Neural cell (in vitro differentiated cells): Measurements from ENCODE around the gene ATG4D. TPM values are rescaled to one million over a fixed set of nuclear protein-coding genes. Genes with fewer than 3 reads are reported as not detected.
"Not testable (repeated sequence)": the region's sequence is repeated elsewhere in the genome, so short reads cannot be mapped to it uniquely, and the experiment has no call there.

Experiments
- H2AFZ ChIP-seq: fragments of 200-600, 300-800 bp; sonication (generic), shearing (Covaris generic); 2 replicates; pipeline ENCODE4 v1.6.0; 2014; ENCODE audit warnings: low read depth, mild to moderate bottlenecking, antibody characterized with exemption, low read length, moderate library complexity
- H3F3A ChIP-seq: fragments of 200-600 bp; shearing (Covaris generic); 2 replicates; pipeline ENCODE4 v1.6.1; 2016; ENCODE audit warnings: mild to moderate bottlenecking, moderate library complexity, mixed read lengths, antibody characterized with exemption, low read length; ENCODE audit not compliant: insufficient read depth, poor library complexity, severe bottlenecking
- H3K27ac ChIP-seq: fragments of 200-600, 300-800 bp; sonication (generic), shearing (Covaris generic); 2 replicates; pipeline ENCODE4 v1.5.1; 2014; ENCODE audit warnings: mild to moderate bottlenecking, low read length, moderate library complexity
- H3K27me3 ChIP-seq: fragments of 300-800, 200-600 bp; sonication (generic), shearing (Covaris generic); 2 replicates; pipeline ENCODE4 v1.6.0; 2014; ENCODE audit warnings: mild to moderate bottlenecking, low read depth, low read length, moderate library complexity; ENCODE audit not compliant: insufficient read depth
- H3K36me3 ChIP-seq: fragments of 300-800, 200-600 bp; sonication (generic), shearing (Covaris generic); 2 replicates; pipeline ENCODE4 v1.5.1; 2014; ENCODE audit warnings: mild to moderate bottlenecking, antibody characterized with exemption, low read length, moderate library complexity; ENCODE audit not compliant: insufficient read depth
- H3K4me2 ChIP-seq: fragments of 300-800, 200-600 bp; sonication (generic), shearing (Covaris generic); 2 replicates; pipeline ENCODE4 v1.6.0; 2014; ENCODE audit warnings: mild to moderate bottlenecking, low read length
- H3K4me3 ChIP-seq: fragments of 300-800, 200-600 bp; sonication (generic), shearing (Covaris generic); 2 replicates; pipeline ENCODE4 v1.5.1; 2014; ENCODE audit warnings: mild to moderate bottlenecking, low read length, moderate library complexity
- H3K79me2 ChIP-seq: fragments of 200-600 bp; shearing (Covaris generic); replicated peaks from 2 replicates; pipeline ENCODE4 v1.6.0; 2014; ENCODE audit warnings: mild to moderate bottlenecking, low read length, moderate library complexity; ENCODE audit not compliant: insufficient read depth
- H3K9ac ChIP-seq: fragments of 300-800, 200-600 bp; sonication (generic), shearing (Covaris generic); 2 replicates; pipeline ENCODE4 v1.6.1; 2016; ENCODE audit warnings: mild to moderate bottlenecking, low read length, mixed read lengths
- H3K9me2 ChIP-seq: fragments of 200-600 bp; shearing (Covaris generic); 2 replicates; pipeline ENCODE4 v1.6.1; 2016; ENCODE audit warnings: mild to moderate bottlenecking, low read length, mixed read lengths; ENCODE audit not compliant: insufficient read depth
- H3K9me3 ChIP-seq: fragments of 200-600, 300-800 bp; sonication (generic), shearing (Covaris generic); 2 replicates; pipeline ENCODE4 v1.6.1; 2016; ENCODE audit warnings: mild to moderate bottlenecking, mixed run types, low read length, moderate library complexity, mixed read lengths
- H4K20me1 ChIP-seq: fragments of 200-600 bp; shearing (Covaris generic); 2 replicates; pipeline ENCODE4 v1.6.1; 2016; ENCODE audit warnings: mild to moderate bottlenecking, mixed run types; ENCODE audit not compliant: insufficient read depth
- CTCF ChIP-seq: fragments of 450-650 bp; IDR thresholded peaks from 2 replicates; pipeline ENCODE4 v1.5.1; 2014; ENCODE audit warnings: antibody characterized with exemption, mild to moderate bottlenecking, moderate library complexity; ENCODE audit not compliant: poor library complexity, severe bottlenecking
- EP300 ChIP-seq: fragments of 450-650 bp; conservative IDR thresholded peaks from 2 replicates; pipeline ENCODE4 v1.6.1; 2014; ENCODE audit warnings: antibody characterized with exemption, mild to moderate bottlenecking, moderate library complexity; ENCODE audit not compliant: poor library complexity, severe bottlenecking
- MXI1 ChIP-seq: fragments of 450-650 bp; conservative IDR thresholded peaks from 2 replicates; pipeline ENCODE4 v1.6.1; 2014; ENCODE audit warnings: antibody characterized with exemption, mild to moderate bottlenecking; ENCODE audit not compliant: poor library complexity, severe bottlenecking
- POLR2AphosphoS5 ChIP-seq: IDR thresholded peaks from 2 replicates; pipeline ENCODE4 v1.6.1; 2012
- RAD21 ChIP-seq: fragments of 450-650 bp; conservative IDR thresholded peaks from 2 replicates; pipeline ENCODE4 v1.6.1; 2014; ENCODE audit warnings: antibody characterized with exemption, mild to moderate bottlenecking, moderate library complexity
- REST ChIP-seq: IDR thresholded peaks from 2 replicates; pipeline ENCODE4 v1.6.1; 2012; ENCODE audit warnings: borderline replicate concordance
- SMC3 ChIP-seq: fragments of 450-650 bp; conservative IDR thresholded peaks from 2 replicates; pipeline ENCODE4 v1.6.1; 2014; ENCODE audit warnings: antibody characterized with exemption, mild to moderate bottlenecking, moderate library complexity; ENCODE audit not compliant: poor library complexity
- TAF1 ChIP-seq: IDR thresholded peaks from 2 replicates; pipeline ENCODE4 v1.6.1; 2012; ENCODE audit warnings: low read depth
- polyA plus RNA-seq: library from polyadenylated mRNA; depleted of rRNA; stranded (reverse); fragments of >200 nt; gene quantifications from 2 replicates; pipeline ENCODE4 v1.2.3, GENCODE V29; 2014

Gene ATG4D
- polyA plus RNA-seq, 1 donor from 2014 or later, result 50.2 TPM

GRCh38 chr19:10523135-10523636, 20.5 kb upstream of the ATG4D start:
- H3K4me2 ChIP-seq, result no peak overlapping the region
- H4K20me1 ChIP-seq, result no peaks in the 10 kb centered on the region
- no peak overlapping the region for H3K27ac ChIP-seq
- TF ChIP-seq REST (no peak), SMC3 (no peak), RAD21 (no peak), POLR2AphosphoS5 (no peak), MXI1 (no peak), TAF1 (no peak)
- H3K4me3 ChIP-seq, result no peak overlapping the region
- no peaks in the 10 kb centered on the region for H3K36me3 ChIP-seq
- H3K9me2 ChIP-seq, result no peaks in the 10 kb centered on the region
- H3K9me3 ChIP-seq, result no peaks in the 10 kb centered on the region
- no peak overlapping the region for H2AFZ ChIP-seq
- no peaks in the 10 kb centered on the region for H3K79me2 ChIP-seq
- peaks cover 21% of the 10 kb centered on the region for H3K27me3 ChIP-seq
- H3K9ac ChIP-seq, result no peak overlapping the region
- H3F3A ChIP-seq, result no peaks in the 10 kb centered on the region

- Histone ChIP-seq H3F3A (no peaks in the 10 kb centered on the region), H3K9me2 (no peaks in the 10 kb centered on the region), H3K27me3 (no peaks in the 10 kb centered on the region), H3K79me2 (no peaks in the 10 kb centered on the region), H2AFZ (no peak overlapping the region), H3K4me3 (no peak overlapping the region), H3K36me3 (no peaks in the 10 kb centered on the region), H4K20me1 (no peaks in the 10 kb centered on the region), H3K27ac (no peak overlapping the region), H3K9ac (no peak overlapping the region), H3K9me3 (no peaks in the 10 kb centered on the region), H3K4me2 (no peak overlapping the region)
- TF ChIP-seq REST (no peak), RAD21 (no peak), POLR2AphosphoS5 (no peak), CTCF (no peak), EP300 (no peak), SMC3 (no peak), MXI1 (no peak), TAF1 (no peak)
Observed at GRCh38 chr19:10525636-10526035, 18.1 kb upstream of the ATG4D start.

- not testable (repeated sequence) for H3K27ac ChIP-seq, H3K9ac ChIP-seq, H3K27me3 ChIP-seq, H2AFZ ChIP-seq, H3K4me3 ChIP-seq, H4K20me1 ChIP-seq, H3F3A ChIP-seq, H3K36me3 ChIP-seq, H3K9me3 ChIP-seq, H3K9me2 ChIP-seq, H3K79me2 ChIP-seq, H3K4me2 ChIP-seq
Observed at GRCh38 chr19:10526887-10527286, 16.8 kb upstream of the ATG4D start.
